HG03558 (cell line): Measurements from ENCODE around the gene DNAI2.

Experiments used
- ATAC-seq: cut with Tn5 transposase; IDR thresholded peaks from one replicate; pipeline ENCODE4 v1.9.1; 2021; ENCODE audit warnings: moderate number of reproducible peaks; ENCODE audit not compliant: unreplicated experiment; ENCODE audit errors: extremely low read depth

Gene DNAI2

DNA sequence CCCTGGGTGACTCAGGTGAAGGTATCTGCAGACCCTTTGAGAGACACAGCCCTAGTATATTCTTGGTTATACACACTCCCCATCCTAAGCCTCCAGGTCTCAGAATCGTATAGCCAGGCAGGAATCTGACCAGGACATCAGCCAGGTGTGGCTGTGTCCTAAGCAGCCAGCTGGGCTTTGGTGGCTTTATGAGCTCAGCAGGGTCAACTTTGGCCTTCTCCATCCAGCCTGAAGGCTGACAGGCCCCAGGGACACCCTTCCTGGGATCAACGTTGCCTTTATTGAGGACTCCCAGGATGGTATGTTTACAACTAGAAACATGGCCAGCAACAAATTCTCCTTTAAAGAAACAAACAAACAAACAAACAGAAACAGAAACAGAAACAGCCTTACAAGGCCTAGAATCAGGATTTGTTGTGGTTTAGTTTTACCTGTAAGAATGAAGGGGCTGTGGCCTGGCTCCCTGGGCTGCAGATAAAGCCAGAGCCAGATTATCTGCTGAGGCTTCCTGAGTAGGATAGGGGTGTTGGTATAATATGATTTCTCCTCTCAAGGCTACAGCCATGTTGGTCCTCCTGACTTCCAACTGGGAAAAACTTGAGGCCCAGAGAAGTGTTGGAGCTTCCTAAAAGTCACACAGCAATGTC, 60.5 kb downstream of the DNAI2 start:
- no peak for ATAC-seq

DNA sequence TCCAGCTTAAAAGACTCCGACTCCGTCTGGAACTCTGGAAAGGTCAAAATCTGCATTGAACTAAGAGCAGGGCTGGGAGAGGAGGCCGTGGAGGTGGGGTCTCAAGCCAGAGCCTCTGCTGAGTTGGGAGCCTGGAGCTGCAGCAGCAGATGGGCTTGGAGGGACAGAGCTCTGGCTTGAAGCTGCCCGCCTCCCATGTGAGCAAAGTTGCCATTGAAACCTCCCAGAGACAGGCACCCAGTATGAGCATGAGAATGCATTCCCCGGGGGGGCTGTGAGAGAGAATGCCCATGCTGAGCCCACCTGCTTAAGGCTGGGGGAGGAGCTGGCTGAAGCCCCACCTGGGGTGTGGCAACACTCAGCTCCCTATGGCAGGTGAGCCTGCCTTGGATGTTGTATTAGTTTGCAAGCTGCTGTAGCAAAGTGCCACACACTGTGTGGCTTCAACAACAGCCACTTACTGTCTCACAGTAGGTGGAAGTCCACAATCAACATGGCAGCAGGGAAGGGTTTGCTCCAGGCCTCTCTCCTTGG, 61.6 kb downstream of the DNAI2 start:
- ATAC-seq: no peak

DNA sequence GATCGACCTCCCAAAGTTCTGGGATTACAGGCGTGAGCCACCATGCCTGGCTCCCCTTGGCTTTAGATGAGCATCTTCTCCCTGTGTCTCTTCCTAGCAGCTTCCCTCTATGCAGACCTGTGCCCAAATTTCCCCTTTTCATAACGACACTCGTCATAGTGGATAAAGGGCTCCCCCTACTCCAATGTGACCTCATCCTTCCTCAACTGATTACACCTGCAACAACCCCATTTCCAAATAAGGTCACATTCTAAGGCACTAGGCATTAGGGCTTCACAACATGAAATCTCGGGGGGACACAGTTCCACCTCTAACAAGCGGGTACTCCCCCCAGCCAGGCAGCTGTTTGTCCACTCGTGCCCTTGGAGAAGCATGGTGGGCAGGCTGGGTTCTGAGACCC, 62.3 kb downstream of the DNAI2 start:
- no peak for ATAC-seq

DNA sequence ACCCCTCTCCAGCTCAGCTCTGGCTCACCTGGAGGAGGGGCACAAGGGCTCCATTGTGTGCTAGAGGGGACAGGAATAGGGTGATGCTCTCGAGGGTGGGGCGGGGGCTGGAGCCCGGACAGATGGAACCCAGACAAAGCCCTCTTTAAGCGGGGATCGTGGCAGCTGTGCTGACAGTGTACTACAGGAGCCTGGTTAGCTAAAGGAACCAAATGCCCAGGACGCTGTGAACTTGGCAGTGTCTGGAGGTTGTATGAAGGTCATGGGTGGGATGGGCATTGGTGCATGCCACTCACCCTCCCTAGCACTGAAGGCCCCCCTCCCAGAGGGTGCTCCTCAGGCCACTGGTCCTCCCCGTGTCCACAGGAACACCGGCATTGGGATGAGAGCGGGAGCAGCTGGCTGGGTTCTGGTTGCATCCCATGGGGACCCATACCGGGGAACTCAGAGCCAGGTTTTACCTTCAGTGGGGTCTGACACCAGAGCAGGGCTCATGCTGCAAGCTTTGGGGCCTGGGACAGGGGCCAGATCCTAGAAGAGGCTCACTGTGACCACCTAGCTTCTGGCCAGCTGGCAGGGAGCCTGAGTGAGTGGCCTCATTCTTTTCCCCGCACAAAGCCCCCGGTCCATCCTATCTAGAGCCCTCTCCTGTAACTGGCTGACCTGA, 63.9 kb downstream of the DNAI2 start:
- no peak for ATAC-seq

- ATAC-seq: no peak
Measured at GRCh38 chr17:74339537-74340195, 65.6 kb downstream of the DNAI2 start.

DNA sequence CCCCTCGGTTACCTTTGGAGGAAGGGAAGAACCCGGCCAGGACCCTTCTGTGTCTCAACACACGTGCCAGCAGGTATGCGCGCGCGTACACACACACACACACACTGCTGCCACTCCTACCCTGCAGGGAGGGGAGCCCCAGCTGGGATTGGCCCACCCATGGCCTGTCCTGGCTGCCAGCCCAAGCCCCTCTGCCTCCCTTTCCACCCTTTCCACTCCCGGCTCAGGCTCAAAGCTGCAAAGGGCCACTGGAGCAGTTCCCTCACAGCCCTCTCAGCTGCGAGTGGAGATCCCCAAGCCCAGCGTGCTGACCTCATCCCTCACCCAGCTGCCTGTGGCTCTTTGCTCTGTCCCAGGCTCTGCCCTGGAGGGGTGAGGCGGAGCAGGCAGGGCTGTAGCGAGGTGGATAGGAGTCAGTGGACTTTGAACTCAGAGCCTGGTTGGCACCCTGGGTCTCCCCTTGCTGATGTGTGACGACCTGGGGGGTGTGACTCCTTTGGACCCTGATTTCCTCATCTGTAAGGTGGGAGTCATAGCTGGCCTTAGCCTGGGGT, 66.5 kb downstream of the DNAI2 start:
- no peak for ATAC-seq

- ATAC-seq: no peak
Measured at GRCh38 chr17:74342224-74342623, 68.2 kb downstream of the DNAI2 start.

DNA sequence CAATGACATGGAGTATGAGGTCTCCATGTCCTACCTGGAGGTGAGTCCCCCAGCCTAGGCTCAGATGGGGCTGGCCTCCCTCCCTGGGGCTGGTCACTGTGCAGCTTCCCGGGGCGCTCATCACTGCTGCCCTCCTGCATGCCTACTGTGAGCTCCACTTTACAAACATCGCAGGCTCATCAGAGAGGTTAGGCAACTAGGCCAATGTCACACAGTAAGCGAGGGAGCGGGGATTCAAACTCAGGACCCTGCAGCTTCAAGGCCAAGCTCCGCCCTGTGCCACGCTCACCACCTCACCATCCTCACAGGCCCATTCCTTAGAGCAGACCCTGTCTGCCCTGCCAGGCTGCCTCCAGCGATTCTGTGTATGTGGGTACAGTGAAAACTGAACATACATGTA, 69.1 kb downstream of the DNAI2 start:
- no peak for ATAC-seq

GRCh38 chr17:74343526-74344284, 69.7 kb downstream of the DNAI2 start:
- no peak for ATAC-seq

DNA sequence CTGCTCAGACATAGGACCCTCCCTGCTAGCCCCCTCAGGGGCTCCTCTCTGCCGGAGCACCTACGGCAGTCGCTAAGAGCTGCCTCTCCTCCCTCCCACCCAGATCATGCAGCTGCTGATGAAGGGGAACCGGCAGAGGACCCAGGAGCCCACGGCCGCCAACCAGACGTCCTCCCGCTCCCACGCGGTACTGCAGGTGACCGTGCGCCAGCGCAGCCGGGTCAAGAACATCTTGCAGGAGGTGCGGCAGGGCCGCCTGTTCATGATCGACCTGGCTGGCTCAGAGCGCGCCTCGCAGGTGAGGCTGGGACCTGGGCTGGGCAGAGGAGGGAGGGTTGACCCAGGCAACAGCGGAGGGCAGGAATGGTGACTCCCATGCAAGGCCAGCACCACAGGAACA, 70.6 kb downstream of the DNAI2 start:
- ATAC-seq: no peak

DNA sequence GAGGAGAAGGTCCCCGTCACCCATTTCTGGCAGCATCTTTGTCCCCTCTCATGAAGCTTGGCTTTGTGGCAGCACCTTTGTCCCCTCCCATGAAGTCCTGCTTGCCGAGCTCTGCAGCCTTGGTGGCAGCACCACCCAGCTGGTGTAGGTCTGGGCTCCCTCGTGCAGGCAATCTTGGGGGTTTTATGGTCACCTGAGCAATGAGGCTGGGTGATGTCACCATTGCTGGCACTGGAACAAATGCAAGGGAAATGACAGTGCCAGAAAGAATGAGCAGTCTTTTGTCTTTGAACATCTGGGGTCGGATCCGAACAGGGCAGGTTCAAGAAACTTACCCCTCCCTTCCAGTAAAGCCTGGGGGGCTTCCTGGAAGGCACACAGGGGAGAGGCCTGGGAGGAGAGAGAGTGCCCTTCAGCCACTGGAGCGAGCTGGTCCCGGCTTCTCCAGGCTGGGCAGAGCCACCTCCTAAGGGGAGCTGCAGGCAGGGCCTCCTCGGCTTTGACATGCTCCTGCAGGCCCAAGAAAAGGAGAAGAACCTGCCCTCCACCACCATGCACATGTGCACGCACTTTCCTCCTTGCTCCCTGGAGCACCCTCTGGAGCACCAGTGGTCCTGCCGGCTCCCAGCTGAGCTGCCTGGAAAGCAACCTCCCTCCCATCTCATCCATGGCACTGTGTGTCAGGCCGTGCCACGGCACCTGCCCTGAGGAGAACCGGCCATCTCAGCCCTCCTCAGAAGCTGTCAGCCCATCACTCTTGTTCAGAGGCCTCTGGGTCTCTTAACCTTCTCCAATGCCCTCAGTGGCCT, 71.6 kb downstream of the DNAI2 start:
- ATAC-seq: no peak

DNA sequence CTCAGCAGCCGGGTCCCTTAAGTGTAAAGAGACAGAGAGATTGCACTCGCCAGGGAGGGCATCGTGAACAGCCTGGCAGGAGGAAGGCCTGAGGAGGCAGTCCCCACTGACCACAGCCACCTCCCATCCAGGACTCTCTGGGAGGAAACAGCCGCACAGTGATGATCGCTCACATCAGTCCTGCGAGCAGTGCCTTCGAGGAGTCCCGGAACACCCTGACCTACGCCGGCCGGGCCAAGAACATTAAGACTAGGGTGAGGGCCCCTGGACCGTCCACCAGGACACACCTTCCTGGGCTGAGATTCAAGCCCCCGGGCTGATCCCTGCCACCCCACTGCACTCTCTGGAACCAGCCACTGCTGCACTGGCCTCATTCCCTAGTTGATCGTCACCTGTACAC, 73.6 kb downstream of the DNAI2 start:
- no peak for ATAC-seq

GRCh38 chr17:74349120-74349519, 75.1 kb downstream of the DNAI2 start:
- no peak for ATAC-seq

- no peak for ATAC-seq
Measured at GRCh38 chr17:74350486-74350885, 76.5 kb downstream of the DNAI2 start.

DNA sequence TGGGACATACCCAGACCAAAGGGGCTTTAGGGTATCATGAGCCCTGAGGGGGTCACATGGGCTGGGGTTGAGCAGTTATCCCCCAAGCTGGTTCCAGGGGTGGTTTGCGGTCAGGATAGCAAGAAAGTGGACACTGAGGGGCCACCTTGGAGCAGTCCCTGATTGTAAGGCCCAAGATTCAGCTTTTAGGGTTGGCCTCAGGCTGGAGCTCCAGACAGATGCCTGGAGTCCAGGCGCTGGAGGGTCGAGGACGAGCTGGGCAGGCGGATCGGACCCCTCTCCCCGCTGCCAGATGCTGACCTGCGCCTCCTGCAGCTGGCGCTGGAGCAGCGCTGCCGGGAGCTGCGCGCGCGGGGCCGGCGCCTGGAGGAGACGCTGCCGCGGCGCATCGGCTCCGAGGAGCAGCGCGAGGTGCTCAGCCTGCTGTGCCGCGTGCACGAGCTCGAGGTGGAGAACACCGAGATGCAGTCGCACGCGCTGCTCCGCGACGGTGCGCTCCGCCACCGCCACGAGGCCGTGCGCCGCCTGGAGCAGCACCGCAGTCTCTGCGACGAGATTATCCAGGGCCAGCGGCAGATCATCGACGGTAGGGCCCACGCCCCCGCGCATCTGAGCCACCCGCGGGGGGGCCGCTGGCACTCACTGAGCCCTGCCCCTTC, 77.6 kb downstream of the DNAI2 start:
- ATAC-seq: no peak

GRCh38 chr17:74353446-74354060, 79.5 kb downstream of the DNAI2 start:
- ATAC-seq: no peak

GRCh38 chr17:74354123-74354522, 80.1 kb downstream of the DNAI2 start:
- ATAC-seq: no peak

DNA sequence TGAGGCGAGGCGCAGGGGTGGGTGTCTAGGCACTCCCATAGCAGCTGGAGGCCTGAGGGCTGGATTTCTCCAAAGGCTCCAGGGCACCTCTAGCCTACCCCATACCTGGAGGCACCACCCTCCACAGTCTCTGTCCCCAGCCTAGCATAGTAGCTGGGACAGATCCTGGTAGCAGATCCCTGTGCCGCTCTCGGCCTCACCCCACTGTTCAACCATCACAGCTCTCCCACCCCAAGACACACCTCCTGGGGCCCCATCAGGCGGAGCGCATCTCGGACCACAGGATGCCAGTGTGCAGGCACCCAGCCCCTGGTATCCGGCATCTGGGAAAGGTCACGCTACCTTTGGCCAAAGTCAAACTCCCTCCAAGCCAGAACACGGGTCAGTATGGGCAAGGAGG, 80.5 kb downstream of the DNAI2 start:
- ATAC-seq: no peak

GRCh38 chr17:74355065-74355464, 81.0 kb downstream of the DNAI2 start:
- ATAC-seq: no peak
